LoVo (cell line): ENCODE data around the gene SWAP70.

Source experiments
- DNase-seq: peaks from one replicate; pipeline ENCODE4 v3.0.0-alpha.2; 2016; ENCODE audit warnings: low spot score

SWAP70 gene

GRCh38 chr11:9651899-9652748, 11.8 kb upstream of the SWAP70 start:
- no peak for DNase-seq

- DNase-seq: no peak
These were observed 10.0 kb upstream of the SWAP70 start for GRCh38 chr11:9653871-9654270.

GRCh38 chr11:9656864-9657263, 7.0 kb upstream of the SWAP70 start:
- DNase-seq: no peak

GRCh38 chr11:9657531-9657930, 6.3 kb upstream of the SWAP70 start:
- no peak for DNase-seq

- DNase-seq: no peak
These were observed 3.0 kb upstream of the SWAP70 start for GRCh38 chr11:9660886-9661285.

- no peak for DNase-seq
These were observed 1.6 kb upstream of the SWAP70 start for GRCh38 chr11:9662273-9662672.

- peak; percentile 12 for DNase-seq
These were observed 647 bp downstream of the SWAP70 start for GRCh38 chr11:9664276-9665171.

GRCh38 chr11:9665749-9666148, 1.9 kb downstream of the SWAP70 start:
- DNase-seq: no peak

GRCh38 chr11:9669954-9670353, 6.1 kb downstream of the SWAP70 start:
- DNase-seq: no peak

- DNase-seq: no peak
These were observed 8.5 kb downstream of the SWAP70 start for GRCh38 chr11:9672288-9672916.

- no peak for DNase-seq
These were observed 9.0 kb downstream of the SWAP70 start for GRCh38 chr11:9672918-9673317.

- DNase-seq: no peak
These were observed 11.8 kb downstream of the SWAP70 start for GRCh38 chr11:9675691-9676090.

- no peak for DNase-seq
These were observed 14.1 kb downstream of the SWAP70 start for GRCh38 chr11:9677951-9678350.

GRCh38 chr11:9678576-9678975, 14.7 kb downstream of the SWAP70 start:
- DNase-seq: no peak

- DNase-seq: no peak
These were observed 16.2 kb downstream of the SWAP70 start for GRCh38 chr11:9680028-9680427.

- no peak for DNase-seq
These were observed 17.9 kb downstream of the SWAP70 start for GRCh38 chr11:9681583-9682372.

GRCh38 chr11:9687711-9688477, 24.0 kb downstream of the SWAP70 start:
- no peak for DNase-seq

- DNase-seq: no peak
These were observed 25.0 kb downstream of the SWAP70 start for GRCh38 chr11:9688716-9689511.

GRCh38 chr11:9689721-9690120, 25.8 kb downstream of the SWAP70 start:
- no peak for DNase-seq

GRCh38 chr11:9691865-9692264, 28.0 kb downstream of the SWAP70 start:
- peak; percentile 47 for DNase-seq
